PC-9 (cell line): ENCODE data around the gene BCL2. TPM values are rescaled to one million over a fixed set of nuclear protein-coding genes. Genes with fewer than 3 reads are reported as not detected.

Source experiments
- BruUV-seq: library from RNA; stranded (reverse); fragments of 400-500 nt; replicated peaks from 2 replicates; lab custom pipeline; 2021; lab: Mats Ljungman, UMichigan
- CTCF ChIA-PET: fragments of 300-600 bp; sonication (Branson Sonifier 250); formaldehyde crosslinking; loops from one replicate; lab custom pipeline; 2022; ENCODE audit warnings: antibody characterized with exemption; lab: Charles Lee
- POLR2A ChIA-PET: fragments of 300-600 bp; sonication (Branson Sonifier 250); formaldehyde crosslinking; loops from one replicate; lab custom pipeline; 2022; ENCODE audit warnings: antibody characterized with exemption; ENCODE audit not compliant: unreplicated experiment; lab: Charles Lee
- DNase-seq, 2 experiments: peaks; one replicate each; pipeline versions ENCODE4 v3.0.0 to v3.0.0-alpha.2; 2015 to 2022; ENCODE audit warnings: mixed read lengths in 1 of 2
- H2AFZ ChIP-seq: fragments of 200-600 bp; sonication (generic); 2 replicates; pipeline ENCODE4 v1.8.1; 2017; ENCODE audit warnings: antibody characterized with exemption
- H3F3A ChIP-seq: fragments of 200-600 bp; sonication (generic); 2 replicates; pipeline ENCODE4 v1.8.1; 2017; ENCODE audit warnings: antibody characterized with exemption, mild to moderate bottlenecking, low read depth; ENCODE audit not compliant: insufficient read depth
- H3K27ac ChIP-seq: fragments of 200-600 bp; sonication (generic); 2 replicates; pipeline ENCODE4 v1.6.1; 2016; ENCODE audit warnings: mixed run types
- H3K27me3 ChIP-seq: fragments of 200-600 bp; sonication (generic); 2 replicates; pipeline ENCODE4 v1.6.1; 2016; ENCODE audit warnings: low read depth, mixed run types; ENCODE audit not compliant: insufficient read depth
- H3K36me3 ChIP-seq: fragments of 200-600 bp; sonication (generic); 2 replicates; pipeline ENCODE4 v1.6.1; 2016; ENCODE audit warnings: low read depth, mixed run types
- H3K4me1 ChIP-seq: fragments of 200-600 bp; sonication (generic); replicated peaks from 2 replicates; pipeline ENCODE4 v1.6.1; 2016; ENCODE audit warnings: mixed run types; ENCODE audit not compliant: insufficient read depth
- H3K4me2 ChIP-seq: fragments of 200-600 bp; sonication (generic); 2 replicates; pipeline ENCODE4 v1.6.1; 2017; ENCODE audit warnings: mixed run types
- H3K4me3 ChIP-seq: fragments of 200-600 bp; sonication (generic); 2 replicates; pipeline ENCODE4 v1.6.1; 2016; ENCODE audit warnings: mixed run types
- H3K79me2 ChIP-seq: fragments of 200-600 bp; sonication (generic); 2 replicates; pipeline ENCODE4 v1.6.1; 2017; ENCODE audit warnings: low read depth, mixed run types
- H3K9me2 ChIP-seq: fragments of 200-600 bp; sonication (generic); 2 replicates; pipeline ENCODE4 v1.8.1; 2017; ENCODE audit warnings: mild to moderate bottlenecking; ENCODE audit not compliant: insufficient read depth
- H3K9me3 ChIP-seq: fragments of 200-600 bp; sonication (generic); 2 replicates; pipeline ENCODE4 v1.8.1; 2016; ENCODE audit warnings: low read depth; ENCODE audit not compliant: insufficient read depth
- H4K20me1 ChIP-seq: fragments of 200-600 bp; sonication (generic); 2 replicates; pipeline ENCODE4 v1.8.1; 2017; ENCODE audit not compliant: insufficient read depth
- CTCF ChIP-seq: fragments of 200-600 bp; sonication (generic); conservative IDR thresholded peaks from 2 replicates; pipeline ENCODE4 v1.6.1; 2017; ENCODE audit warnings: mixed run types, antibody characterized with exemption, mild to moderate bottlenecking, moderate library complexity
- EZH2 ChIP-seq: fragments of 200-600 bp; sonication (generic); IDR thresholded peaks from 2 replicates; pipeline ENCODE4 v1.8.0; 2017; ENCODE audit warnings: antibody characterized with exemption, low read depth
- intact Hi-C: fragments of 100-400 bp; cut with micrococcal nuclease; formaldehyde crosslinking; loops from one replicate; pipeline ENCODE4 v1.10.0; 2022; ENCODE audit not compliant: unreplicated experiment
- total RNA-seq: library from RNA; stranded (reverse); gene quantifications from 2 replicates; pipeline ENCODE4 v1.2.3, GENCODE V29; 2021

The BCL2 gene
- total RNA-seq, 1 experiment from 2014 or later: 2.0 TPM

GRCh38 chr18:63159590-63159989, 160.0 kb downstream of the BCL2 start:
- no TSS peak for BruUV-seq
- no peaks in the 10 kb centered on the region for H3K27me3 ChIP-seq
- no peaks in the 10 kb centered on the region for H4K20me1 ChIP-seq
- no peak for DNase-seq
- intact Hi-C loops: no loop called here
- H3K4me2 ChIP-seq: no peak overlapping the region
- ChIA-PET CTCF (no interaction called here), POLR2A (no interaction called here)
- H3K4me1 ChIP-seq: peaks cover 19% of the 10 kb centered on the region
- no peaks in the 10 kb centered on the region for H3F3A ChIP-seq
- H3K9me2 ChIP-seq: no peaks in the 10 kb centered on the region
- H3K36me3 ChIP-seq: no peaks in the 10 kb centered on the region
- no peak for TF ChIP-seq EZH2
- no peak for TF ChIP-seq CTCF
- no peak overlapping the region for H3K4me3 ChIP-seq
- no peak overlapping the region for H3K27ac ChIP-seq
- no peaks in the 10 kb centered on the region for H3K79me2 ChIP-seq
- no peaks in the 10 kb centered on the region for H3K9me3 ChIP-seq
- H2AFZ ChIP-seq: no peak overlapping the region

- Histone ChIP-seq H3K79me2 (no peaks in the 10 kb centered on the region), H3K9me2 (no peaks in the 10 kb centered on the region), H2AFZ (no peak overlapping the region), H3K36me3 (no peaks in the 10 kb centered on the region), H3K9me3 (no peaks in the 10 kb centered on the region), H3K4me1 (peaks cover 19% of the 10 kb centered on the region), H3K4me3 (no peak overlapping the region), H3K27ac (no peak overlapping the region), H4K20me1 (no peaks in the 10 kb centered on the region), H3F3A (no peaks in the 10 kb centered on the region), H3K4me2 (no peak overlapping the region), H3K27me3 (no peaks in the 10 kb centered on the region)
- BruUV-seq: no TSS peak
- TF ChIP-seq CTCF (no peak), EZH2 (no peak)
- POLR2A ChIA-PET: no interaction called here
- intact Hi-C loops: no loop called here
- DNase-seq: no peak
- CTCF ChIA-PET: no interaction called here
Observed at GRCh38 chr18:63158676-63159291, 160.8 kb downstream of the BCL2 start.

- Histone ChIP-seq H3K4me1 (peaks cover 19% of the 10 kb centered on the region), H3K27ac (no peak overlapping the region), H4K20me1 (no peaks in the 10 kb centered on the region), H3K36me3 (no peaks in the 10 kb centered on the region), H3F3A (no peaks in the 10 kb centered on the region), H3K9me2 (no peaks in the 10 kb centered on the region), H3K27me3 (no peaks in the 10 kb centered on the region), H3K4me2 (no peak overlapping the region), H3K4me3 (no peak overlapping the region), H3K79me2 (no peaks in the 10 kb centered on the region), H3K9me3 (no peaks in the 10 kb centered on the region), H2AFZ (no peak overlapping the region)
- no peak for DNase-seq
- POLR2A ChIA-PET: no interaction called here
- CTCF ChIA-PET: interaction anchor here (0.7 kb wide), 1 partner anchor 47 kb away, joined by 4 read pairs; no protein-coding TSS in a partner anchor
- no peak for TF ChIP-seq CTCF
- BruUV-seq: no TSS peak
- intact Hi-C loops: no loop called here
Observed at GRCh38 chr18:63158012-63158631, 161.4 kb downstream of the BCL2 start.
